AG09309 (cell line): ENCODE data around the gene ZNF429.
A peak's percentile ranks its signal among the peaks of the same experiment; 100 is the strongest.
"Not testable (repeated sequence)": the region's sequence is repeated elsewhere in the genome, so short reads cannot be mapped to it uniquely, and the experiment has no call there.

ENCODE experiments used
- DNase-seq: peaks from one replicate; pipeline ENCODE4 v3.0.0-alpha.2; 2010; ENCODE audit warnings: low read depth
- H3K4me3 ChIP-seq: 2 replicates; pipeline ENCODE4 v1.5.1; 2011; ENCODE audit warnings: mild to moderate bottlenecking, low read depth, low read length, moderate library complexity; ENCODE audit not compliant: control insufficient read depth
- CTCF ChIP-seq: IDR thresholded peaks from 2 replicates; pipeline ENCODE4 v1.5.1; 2011; ENCODE audit warnings: mild to moderate bottlenecking, low read depth, low read length, inconsistent platforms; ENCODE audit not compliant: insufficient read depth, control insufficient read depth; ENCODE audit errors: missing control alignments

The ZNF429 gene

GRCh38 chr19:21602082-21602658 lies 96.8 kb downstream of the ZNF429 start:
- no peak for DNase-seq
- H3K4me3 ChIP-seq: no peak overlapping the region
- no peak for TF ChIP-seq CTCF

GRCh38 chr19:21602659-21603430 lies 97.4 kb downstream of the ZNF429 start:
- DNase-seq: not testable (repeated sequence)

GRCh38 chr19:21603431-21604231 lies 98.2 kb downstream of the ZNF429 start:
- no peak for DNase-seq
- no peak overlapping the region for H3K4me3 ChIP-seq

More at GRCh38 chr19:21602659-21603430, 97.4 kb downstream of the ZNF429 start:
- not testable (repeated sequence) for H3K4me3 ChIP-seq

GRCh38 chr19:21604351-21604926 lies 99.0 kb downstream of the ZNF429 start:
- DNase-seq: no peak
- H3K4me3 ChIP-seq: peak overlapping the region; percentile 36

More at GRCh38 chr19:21603431-21604231, 98.2 kb downstream of the ZNF429 start:
- no peak for TF ChIP-seq CTCF

More at GRCh38 chr19:21604351-21604926, 99.0 kb downstream of the ZNF429 start:
- no peak for TF ChIP-seq CTCF
